Tibial nerve (tissue), 4 donors: ENCODE data around the gene RAB11FIP3.
"Not testable (repeated sequence)": the region's sequence is repeated elsewhere in the genome, so short reads cannot be mapped to it uniquely, and the experiment has no call there.

Source experiments
- CTCF ChIP-seq, 5 experiments: fragments of 200-600 bp in 3 of 5; fragments of 450-650 bp in 2 of 5; sonication (generic) in 3 of 5; IDR thresholded peaks; one replicate each; pipeline ENCODE4 v1.5.1; 2016 to 2019; ENCODE audit warnings: antibody characterized with exemption in 5 of 5, mild to moderate bottlenecking in 3 of 5, moderate library complexity in 2 of 5
- EP300 ChIP-seq, 2 donors: sonication (generic); formaldehyde crosslinking; IDR thresholded peaks; one replicate each; pipeline ENCODE4 v1.6.1; 2017; ENCODE audit warnings: antibody characterized with exemption in 2 of 2, mild to moderate bottlenecking in 1 of 2

- not testable (repeated sequence) for TF ChIP-seq CTCF, EP300 (IDR thresholded peaks at IDR 0.05)
Observed at GRCh38 chr16:387761-388666, 37.4 kb upstream of the RAB11FIP3 start.
